NCI-H510A treated with DMSO at 0.1 percent for 48 hours (cell line): ENCODE data around the gene KRT26.
"Not testable (repeated sequence)": the region's sequence is repeated elsewhere in the genome, so short reads cannot be mapped to it uniquely, and the experiment has no call there.

Experiments used
- DNase-seq: peaks from one replicate; lab custom pipeline; 2025; lab: John Stamatoyannopoulos, UW

KRT26 gene, protein sequence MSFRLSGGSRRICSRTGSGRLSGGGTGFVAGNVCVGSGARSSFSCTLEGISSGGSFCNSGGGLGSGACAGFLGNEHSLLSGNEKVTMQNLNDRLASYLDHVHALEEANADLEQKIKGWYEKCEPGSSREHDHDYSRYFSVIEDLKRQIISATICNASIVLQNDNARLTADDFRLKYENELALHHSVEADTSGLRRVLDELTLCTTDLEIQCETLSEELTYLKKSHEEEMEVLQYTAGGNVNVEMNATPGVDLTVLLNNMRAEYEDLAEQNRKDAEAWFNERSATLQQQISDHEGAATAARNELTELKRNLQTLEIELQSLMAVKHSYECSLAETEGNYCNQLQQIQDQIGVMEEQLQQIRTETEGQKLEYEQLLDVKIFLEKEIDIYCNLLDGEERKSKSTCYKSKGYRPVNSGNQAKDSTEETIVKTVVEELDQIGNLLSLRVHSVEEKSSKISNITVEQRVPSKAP

DNA sequence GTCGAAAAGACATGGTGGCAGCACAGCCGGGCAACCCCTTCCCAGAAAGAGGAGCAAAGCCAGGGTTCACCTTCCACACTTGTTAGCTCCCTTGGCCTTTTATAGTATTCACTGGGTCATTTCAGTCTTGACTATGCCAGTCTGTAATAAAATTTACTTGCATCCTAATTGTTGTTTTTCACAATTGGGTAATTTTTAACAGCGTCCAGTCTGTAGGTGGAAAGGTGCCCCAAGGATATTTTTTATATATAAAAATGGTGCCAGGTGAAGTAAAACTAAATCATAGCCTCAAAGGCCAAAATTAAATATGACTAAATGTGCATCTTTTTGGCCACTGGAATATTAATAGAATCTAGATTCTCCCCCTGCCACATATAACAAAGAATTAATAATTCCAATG is at the start of gene KRT26:
TSS of gene KRT26 (minus strand) at position 101 of the 400 bp plus-strand sequence. CDS start at position 13, 88 bp downstream.
- DNase-seq = no peak

DNA sequence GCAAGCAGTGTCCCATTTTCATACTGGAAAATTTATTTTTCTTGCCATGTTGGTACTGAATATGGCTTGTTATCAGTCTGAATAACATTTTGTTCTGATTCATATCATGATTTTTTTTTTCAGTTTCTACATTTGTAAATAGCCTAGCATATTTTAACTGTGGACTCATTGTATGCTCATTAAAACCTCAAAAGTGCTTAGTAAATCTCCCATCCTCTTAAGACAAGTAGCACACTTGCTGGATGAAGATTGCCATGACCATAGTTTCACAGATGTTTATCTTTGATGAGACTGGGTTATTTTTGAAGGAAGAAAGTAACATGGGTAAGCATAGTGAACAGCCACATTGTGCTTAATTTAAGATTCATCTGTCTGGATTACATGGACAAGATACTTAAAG is 49.5 kb upstream of the KRT26 start:
- no peak for DNase-seq

DNA sequence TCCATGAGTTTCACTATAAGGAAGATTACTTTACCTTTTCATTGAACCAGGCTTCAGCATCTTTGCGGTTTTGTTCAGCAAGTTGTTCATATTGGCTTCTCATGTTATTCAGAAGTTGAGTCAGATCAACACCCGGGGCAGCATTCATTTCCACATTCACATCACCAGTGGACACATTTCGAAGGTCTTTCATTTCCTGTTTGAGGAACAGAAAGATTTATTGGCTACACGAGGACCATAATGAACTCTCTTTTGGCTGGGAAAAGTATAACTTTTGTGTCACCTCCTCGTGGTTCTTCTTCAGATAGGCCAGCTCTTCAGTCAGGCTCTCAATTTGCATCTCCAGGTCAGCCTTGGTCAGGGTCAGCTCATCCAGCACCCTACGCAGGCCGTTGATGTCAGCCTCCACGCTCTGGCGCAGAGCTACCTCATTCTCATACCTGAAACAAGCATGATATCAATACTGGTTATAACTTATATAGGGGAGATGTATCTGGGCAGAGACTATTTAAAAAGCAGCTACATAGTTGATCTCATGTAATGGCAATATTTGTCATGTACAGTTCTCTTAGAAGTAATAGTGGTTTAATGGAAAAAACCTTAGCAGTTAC is 48.3 kb upstream of the KRT26 start:
- DNase-seq = no peak

DNA sequence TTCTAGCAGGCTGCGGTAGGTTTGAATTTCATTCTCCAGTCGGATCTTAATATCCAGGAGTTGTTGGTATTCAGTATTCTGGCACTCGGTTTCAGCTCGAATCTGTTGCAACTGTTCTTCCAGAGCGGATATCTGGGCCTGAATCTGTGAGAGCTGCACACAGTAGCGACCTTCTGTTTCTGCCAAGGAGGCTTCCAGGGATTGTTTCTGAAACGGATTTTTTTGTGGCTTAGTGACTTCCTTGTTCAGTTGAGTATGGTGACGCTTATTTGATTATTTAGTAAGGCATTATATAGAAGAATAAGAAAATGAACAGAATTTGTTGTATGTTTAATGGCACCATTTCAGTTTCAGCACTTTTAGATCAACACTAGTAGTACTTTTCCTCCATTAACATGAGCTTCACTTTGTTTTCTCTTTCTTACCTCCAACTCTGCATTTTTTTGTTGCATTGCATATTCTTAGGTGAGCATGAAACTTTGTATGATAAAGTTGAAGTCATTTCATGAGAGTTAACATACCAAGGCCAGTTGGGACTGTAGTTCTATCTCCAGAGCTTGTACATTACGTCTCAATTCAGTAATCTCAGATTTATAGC is 47.6 kb upstream of the KRT26 start:
- DNase-seq = no peak

DNA sequence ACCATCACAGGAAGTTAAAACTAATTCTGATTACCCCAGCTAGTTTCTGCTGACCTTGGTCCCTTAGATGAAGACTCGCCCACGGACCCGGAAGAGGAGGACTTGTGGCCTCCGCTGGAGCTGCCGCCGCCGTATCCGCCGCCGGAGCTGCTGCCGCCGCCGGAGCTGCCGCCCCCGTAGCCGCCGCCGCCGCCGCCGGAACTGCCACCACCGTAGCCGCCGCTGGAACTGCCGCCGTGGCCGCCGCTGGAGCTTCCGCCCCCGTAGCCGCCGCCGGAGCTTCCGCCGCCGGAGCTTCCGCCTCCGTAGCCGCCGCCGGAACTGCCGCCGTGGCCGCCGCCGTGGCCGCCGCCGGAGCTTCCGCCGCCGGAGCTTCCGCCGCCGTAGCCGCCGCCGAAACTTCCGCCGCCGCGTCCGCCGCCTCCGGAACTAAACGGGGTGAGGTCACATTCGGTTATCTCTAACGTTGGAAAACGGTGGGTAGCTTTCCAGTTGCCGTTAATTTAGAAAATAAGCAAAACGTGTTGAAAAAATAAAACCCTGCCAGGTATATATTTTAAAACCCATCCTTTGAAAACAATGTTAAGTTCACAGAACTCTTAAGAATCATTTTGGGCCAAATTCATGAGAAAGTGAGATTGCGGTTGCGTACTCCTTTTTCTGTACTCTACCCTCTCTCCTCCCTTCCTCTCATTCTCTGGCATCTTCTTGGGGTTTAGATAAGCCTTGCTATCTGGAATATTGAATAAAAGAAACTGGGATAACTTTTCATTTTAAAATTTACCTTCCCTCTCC is 46.9 kb upstream of the KRT26 start:
- peak; percentile 73 for DNase-seq

DNA sequence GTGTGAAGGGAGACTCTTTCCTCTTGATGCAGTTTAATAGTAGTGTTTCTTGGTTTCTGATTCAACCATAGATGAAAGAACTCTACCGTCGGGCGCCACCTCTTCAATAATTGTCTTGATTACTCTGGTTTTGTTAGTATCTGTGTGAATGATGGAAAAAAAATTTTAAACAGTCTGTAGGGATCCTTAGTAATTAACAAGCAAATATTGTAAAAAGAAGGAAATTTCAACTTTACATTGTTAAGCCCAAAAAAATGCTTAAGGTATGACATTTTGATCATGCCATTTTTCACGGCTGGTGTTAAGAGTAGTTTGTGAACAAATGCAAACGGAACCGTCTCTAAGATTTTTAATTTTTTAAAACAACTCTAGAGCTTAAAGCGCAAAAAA is 46.3 kb upstream of the KRT26 start:
- no peak for DNase-seq

DNA sequence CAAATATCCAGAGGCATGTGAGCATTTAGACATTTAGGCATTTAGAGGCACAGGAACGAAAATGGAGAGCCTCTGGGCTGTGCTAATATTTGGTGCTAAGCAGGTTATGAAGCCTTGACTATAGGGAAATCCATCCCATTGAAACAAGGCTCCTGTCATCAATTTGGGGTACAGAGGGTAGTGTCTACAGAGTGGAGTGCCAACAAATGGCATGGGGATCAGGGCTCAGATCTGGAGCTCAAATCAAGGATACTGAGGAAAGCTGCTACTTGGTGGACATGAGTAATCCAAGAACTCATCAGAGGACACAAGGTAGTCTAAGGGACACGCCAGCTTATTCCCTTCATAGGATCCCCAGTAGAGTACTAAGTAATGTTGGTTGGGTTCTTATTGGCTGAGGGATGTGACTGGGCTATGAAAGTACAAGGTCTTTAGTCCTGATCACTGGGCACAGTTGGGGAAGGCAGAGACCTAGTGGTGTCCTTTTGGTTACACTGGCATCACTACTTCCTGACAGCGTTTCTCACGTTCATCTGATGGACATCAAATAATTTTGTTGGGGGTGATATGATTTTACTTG is 45.2 kb upstream of the KRT26 start:
- DNase-seq = no peak

DNA sequence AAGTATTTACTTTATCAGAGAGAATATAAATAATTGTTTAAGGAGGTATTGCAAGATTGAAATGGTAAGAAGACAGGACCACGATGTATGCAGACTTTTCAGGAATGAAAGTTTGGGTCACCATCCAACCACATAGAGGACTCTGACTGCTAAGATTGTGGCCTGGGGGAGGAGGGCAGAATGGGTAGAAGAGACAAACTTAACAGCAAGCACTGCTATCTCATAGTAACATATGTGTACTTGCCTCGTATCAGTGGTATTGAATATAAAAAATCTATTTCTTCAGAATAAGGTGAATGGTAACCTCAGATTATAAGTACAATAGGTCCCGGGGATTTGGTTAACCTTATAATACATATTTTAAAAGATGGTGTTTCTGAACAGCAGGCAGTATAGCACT is 44.6 kb upstream of the KRT26 start:
- no peak for DNase-seq

DNA sequence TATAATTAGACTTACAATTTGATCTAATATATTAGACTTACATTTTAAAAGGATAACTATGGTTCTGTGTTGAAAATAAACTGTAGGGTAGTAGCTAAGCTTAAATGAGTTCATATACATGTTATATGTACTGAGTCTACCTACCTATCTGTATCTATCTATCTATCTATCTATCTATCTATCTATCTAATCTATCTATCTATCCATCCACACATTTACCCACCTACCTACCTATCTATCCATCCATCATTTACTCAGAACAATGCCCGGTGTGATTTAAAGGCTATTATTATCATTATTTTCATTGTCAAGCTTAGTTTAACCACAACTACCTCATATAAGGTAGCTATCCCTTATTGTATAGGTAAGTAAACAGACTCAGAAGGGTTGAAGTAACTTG is 43.4 kb upstream of the KRT26 start:
- DNase-seq = no peak

DNA sequence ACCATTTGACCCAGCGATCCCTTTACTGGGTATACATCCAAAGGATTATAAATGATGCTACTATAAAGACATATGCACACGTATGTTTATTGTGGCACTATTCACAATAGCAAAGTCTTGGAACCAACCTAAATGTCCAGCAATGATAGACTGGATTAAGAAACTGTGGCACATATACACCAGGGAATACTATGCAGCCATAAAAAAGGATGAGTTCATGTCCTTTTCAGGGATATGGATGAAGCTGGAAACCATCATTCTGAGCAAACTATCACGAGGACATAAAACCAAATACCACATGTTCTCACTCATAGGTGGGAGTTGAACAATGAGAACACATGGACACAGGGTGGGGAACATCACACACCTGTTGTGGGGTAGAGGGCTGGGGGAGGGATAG is 42.7 kb upstream of the KRT26 start:
- not testable (repeated sequence) for DNase-seq

DNA sequence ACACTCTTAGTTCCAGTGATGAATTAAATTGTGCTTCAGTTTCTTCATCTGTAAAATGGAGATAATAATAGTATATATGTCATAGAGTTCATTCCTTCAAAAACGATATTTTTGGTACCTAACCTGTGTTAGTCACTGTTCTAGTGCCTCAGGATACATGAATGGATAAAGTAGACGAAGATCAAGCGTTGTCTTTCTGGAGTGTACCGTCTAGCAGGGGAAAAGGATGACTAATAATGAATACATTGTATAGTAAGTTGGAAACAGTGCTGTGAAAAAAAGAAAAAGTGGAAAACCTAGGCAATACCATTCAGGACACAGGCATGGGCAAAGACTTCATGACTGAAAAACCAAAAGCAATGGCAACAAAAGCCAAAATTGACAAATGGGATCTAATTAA is 41.8 kb upstream of the KRT26 start:
- no peak for DNase-seq

DNA sequence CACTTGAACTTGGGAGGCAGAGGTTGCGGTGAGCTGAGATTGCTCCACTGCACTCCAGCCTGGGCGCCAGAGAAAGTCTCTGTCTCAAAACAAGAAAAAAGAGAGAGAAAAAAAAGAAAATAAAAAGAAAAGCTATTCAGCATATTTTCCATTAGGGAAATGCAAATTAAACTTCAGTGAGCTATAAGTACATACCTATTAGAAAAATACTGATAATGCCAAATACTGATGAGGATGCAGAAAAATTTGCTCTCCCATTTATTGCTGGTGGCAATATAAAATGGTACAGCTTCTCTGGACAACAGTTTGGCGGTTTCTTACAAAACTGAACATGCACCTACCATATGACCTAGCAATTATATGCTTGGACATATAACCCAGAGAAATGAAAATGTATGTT is 40.6 kb upstream of the KRT26 start:
- no peak for DNase-seq

DNA sequence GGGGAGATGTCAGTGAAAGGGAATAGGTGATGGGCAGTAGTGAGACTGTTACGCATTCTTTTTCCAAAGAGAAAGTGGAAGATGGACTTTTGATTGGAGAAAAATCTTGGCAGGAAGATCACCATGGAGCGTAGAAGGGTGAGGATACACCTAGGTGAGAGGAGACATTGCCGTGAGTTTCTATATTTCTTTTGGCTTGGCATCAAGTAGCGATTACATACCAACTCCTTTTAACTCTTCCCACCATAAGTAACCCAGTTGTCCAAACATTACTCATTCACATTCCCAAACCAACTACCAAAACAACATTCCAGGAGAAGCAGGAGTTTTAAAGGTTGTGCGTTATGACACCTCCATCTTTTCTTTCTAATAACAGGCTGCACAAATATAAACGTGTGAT is 38.5 kb upstream of the KRT26 start:
- no peak for DNase-seq

DNA sequence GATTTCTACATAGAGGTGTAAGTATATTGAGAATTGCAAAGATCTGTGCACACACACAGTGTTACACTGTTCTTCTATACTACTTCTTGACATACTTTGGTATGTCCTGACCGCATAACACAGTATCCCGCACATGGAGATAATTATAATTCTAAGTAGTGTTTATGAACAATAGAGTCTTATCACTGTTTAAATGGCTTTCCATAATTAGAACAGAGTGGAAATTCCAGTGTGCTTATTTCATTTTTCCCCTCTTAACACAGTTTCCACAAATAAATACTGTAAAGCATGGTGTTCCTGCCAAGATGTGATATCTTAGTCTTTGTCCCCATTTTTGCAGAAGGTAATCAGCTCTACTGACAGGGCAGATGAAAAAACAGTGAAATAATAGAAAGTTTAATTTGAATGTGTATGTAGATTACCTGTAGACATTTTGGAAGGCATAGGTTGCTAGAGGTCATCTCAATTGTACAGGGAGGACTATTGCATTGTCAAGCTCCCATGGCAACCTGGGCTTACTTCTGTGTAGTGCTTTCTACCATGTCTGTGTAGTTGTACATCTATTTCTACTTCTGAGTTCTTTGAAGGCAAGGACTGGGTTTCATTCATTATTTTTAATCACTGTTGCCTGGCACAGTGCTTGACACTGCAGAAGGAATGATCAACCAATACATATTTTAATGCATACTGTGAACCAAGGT is 37.9 kb upstream of the KRT26 start:
- no peak for DNase-seq

DNA sequence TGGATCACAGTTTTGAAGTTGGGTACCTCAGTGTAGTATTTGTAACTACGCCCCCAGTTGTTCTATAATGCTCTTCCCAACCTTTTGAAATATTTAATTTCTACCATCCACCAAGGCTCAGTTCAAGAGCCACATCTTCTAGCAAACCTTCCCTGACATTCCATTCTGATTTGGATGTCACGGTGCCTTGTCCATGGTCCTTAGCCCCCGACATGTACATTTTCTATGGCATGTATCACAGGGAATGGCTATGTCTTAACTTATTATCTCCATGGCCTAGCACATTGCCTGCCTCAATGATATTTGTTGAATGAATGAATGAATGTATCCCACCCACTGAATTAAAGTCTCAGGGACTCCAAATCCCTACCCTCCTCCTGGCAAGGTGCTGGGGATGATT is 34.1 kb upstream of the KRT26 start:
- DNase-seq = no peak

DNA sequence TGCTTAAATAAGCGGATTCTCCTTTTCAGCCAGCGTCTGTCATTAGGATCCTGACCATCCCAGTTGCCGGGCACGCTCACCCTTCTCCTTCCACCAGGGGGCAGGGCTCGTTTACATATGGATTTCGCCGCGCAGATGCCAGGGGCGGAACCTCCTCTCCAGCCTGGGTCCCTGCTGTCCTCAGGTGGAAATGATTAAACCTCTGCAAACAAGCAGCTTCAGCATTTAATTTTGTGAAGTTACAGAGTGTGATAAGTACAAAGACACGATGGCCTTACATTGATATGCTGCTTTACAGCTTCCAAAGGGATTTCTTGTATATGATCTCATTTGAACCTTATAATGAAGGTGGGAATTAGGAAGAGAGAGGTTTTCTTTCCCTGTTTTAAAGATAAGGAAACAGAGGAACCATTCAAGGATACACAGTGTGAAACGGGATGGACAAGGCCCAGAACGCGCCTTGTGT is 31.6 kb upstream of the KRT26 start:
- DNase-seq = peak; percentile 82

DNA sequence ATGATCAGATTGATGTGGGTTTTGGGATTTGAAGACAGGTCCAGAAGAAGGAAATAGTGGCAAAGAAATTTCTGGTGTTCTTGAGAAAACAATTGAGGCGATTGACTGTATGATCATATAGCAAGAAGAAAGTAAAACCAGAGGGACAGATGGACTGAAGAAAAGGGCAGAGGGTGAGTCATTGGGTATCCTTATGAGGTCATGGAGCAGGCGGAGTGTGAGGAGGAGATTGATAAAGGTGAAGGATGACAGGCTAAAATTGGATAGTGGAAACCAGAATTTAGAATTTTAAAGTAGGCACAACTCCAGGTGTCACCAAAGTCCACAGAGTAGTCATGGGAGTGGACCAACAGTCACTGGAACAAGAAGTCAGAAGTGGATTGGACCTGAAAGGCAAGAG is 29.2 kb upstream of the KRT26 start:
- no peak for DNase-seq

DNA sequence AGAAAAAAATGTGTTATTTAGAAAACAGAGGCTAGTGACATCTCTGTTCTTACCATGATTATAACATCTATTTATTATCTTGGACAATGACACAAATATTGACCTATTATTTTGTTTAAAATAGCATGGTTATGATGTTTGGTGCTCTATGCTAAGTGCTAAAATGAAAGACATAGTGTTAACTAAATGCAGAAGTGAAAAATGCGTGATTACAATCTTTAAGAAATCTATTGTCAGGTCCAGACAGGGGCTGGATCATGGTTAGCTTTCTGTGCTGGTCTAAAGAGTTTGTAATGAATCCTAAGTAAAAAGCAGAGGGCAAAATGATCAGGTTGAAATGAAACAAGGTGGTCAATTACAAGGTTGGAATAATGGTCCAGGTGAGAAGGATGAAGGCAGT is 28.4 kb upstream of the KRT26 start:
- DNase-seq = no peak

DNA sequence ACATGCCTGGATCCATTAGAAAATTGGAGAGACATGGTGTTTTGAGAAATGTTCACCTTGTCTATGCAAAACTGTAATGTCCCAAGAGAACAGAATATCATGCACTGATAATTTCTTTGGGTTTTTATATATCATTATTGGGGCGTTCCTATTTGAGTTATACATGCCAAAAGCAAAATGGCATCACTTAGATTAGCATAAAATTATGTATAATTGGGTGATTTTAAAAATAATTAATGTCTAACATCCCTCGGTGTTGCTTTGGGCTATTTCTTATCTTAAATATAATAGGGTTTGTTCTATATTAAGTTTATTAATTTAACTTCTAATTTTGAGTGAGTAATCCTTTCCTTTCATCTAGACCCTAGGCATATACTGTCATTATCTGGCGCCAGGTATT is 27.9 kb upstream of the KRT26 start, which contains the start of gene KRT28:
TSS of gene KRT28 (minus strand) at position 101 of the 400 bp plus-strand sequence. CDS start at position 35, 66 bp downstream.
- DNase-seq = no peak

DNA sequence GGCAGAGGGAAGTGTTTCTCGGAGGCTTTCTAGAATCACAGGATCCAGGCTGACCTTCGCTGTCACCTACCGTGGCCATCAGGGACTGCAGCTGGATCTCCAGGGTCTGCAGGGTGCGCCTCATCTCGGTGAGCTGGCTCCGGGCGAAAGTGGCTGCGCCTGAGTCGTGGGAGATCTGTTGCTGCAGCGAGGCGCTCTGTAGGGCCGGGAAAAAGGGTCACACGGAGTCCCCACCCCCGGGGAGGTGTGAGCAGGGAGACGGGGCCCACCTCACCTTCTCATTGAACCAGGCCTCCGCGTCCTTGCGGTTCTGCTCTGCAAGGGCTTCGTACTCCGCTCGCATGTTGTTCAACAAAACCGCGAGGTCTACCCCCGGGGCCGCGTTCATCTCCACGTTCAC is 24.8 kb upstream of the KRT26 start:
- no peak for DNase-seq

DNA sequence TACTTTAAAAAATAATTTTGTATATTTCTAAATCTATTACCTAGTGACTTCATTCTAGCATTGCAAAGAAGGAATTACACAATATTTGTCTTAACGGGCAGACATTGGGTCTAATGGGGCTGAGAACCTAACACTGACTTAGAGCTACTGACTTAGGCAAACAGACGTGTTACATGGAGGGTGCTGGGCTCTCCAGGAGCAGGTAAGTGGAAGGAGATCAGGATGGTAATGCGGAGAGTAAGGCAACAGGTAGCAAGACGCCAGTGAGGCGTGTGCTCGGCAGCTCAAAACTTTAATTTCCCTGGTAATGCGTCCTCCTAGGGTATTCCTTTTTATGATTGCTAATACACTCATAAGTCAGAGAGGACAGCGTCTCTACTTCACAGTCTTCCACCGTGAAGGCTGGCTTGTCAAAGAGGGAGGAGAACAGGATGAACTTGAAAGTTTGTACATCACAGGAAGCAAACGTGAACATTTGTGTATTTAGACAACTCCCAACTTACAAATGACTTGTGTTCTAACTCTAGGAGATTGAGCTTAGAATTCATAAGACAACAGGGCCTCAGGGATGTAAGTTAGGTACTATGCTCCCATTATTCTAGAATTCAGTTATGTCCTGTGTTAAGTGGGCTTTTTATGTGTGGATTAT is 23.1 kb upstream of the KRT26 start:
- DNase-seq = no peak
